Measurements from ENCODE around the gene MGP.
A peak's percentile ranks its signal among the peaks of the same experiment; 100 is the strongest.

MGP gene

GRCh38 chr12:14928931-14929330 lies 43.3 kb upstream of the MGP start:
- peak; percentile 83 for DNase-seq (ENCODE audit: low read depth)
- TF ChIP-seq, protein P1, sequence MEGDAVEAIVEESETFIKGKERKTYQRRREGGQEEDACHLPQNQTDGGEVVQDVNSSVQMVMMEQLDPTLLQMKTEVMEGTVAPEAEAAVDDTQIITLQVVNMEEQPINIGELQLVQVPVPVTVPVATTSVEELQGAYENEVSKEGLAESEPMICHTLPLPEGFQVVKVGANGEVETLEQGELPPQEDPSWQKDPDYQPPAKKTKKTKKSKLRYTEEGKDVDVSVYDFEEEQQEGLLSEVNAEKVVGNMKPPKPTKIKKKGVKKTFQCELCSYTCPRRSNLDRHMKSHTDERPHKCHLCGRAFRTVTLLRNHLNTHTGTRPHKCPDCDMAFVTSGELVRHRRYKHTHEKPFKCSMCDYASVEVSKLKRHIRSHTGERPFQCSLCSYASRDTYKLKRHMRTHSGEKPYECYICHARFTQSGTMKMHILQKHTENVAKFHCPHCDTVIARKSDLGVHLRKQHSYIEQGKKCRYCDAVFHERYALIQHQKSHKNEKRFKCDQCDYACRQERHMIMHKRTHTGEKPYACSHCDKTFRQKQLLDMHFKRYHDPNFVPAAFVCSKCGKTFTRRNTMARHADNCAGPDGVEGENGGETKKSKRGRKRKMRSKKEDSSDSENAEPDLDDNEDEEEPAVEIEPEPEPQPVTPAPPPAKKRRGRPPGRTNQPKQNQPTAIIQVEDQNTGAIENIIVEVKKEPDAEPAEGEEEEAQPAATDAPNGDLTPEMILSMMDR (IDR thresholded peaks at IDR 0.05; ENCODE audit: control insufficient read depth, extremely low read depth, insufficient read depth) = no peak
- H3K4me3 ChIP-seq (ENCODE audit: low read depth, low read length) = no peak overlapping the region; the same call in 1 of the 2 replicates

DNA sequence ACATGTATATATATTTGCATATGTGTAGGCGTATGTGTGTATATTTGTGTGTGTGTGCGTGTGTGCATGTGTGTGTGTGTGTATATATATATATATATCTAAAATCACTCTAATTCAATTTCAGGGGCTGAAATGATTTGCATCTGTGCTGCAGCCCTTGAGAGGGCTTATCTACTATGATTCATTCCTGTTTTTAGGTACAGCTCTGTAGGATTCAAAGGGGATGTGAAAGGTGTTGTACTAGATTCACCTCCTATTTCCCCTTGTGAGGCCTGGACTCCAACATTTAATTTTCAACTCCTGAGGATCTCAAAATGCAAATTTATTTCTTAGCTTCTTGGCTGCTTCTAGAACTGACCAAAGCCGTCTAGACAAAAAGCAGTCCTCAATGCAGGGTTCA lies 41.6 kb upstream of the MGP start:
- no peak overlapping the region for H3K4me3 ChIP-seq (ENCODE audit: low read depth, low read length)
- TF ChIP-seq, protein P1 (IDR thresholded peaks at IDR 0.05; ENCODE audit: control insufficient read depth, extremely low read depth, insufficient read depth) = no peak
- DNase-seq (ENCODE audit: low read depth) = no peak

- H3K4me3 ChIP-seq (ENCODE audit: low read depth, low read length) = no peak overlapping the region
- no peak for DNase-seq (ENCODE audit: low read depth)
- TF ChIP-seq, protein P1 (IDR thresholded peaks at IDR 0.05; ENCODE audit: control insufficient read depth, extremely low read depth, insufficient read depth) = no peak
Measured at GRCh38 chr12:14924541-14924940, 38.9 kb upstream of the MGP start.

- DNase-seq (ENCODE audit: low read depth) = no peak
- no peak overlapping the region for H3K4me3 ChIP-seq (ENCODE audit: low read depth, low read length)
- TF ChIP-seq, protein P1 (IDR thresholded peaks at IDR 0.05; ENCODE audit: control insufficient read depth, extremely low read depth, insufficient read depth) = no peak
Measured at GRCh38 chr12:14923944-14924343, 38.3 kb upstream of the MGP start.

- no peak for DNase-seq (ENCODE audit: low read depth)
- TF ChIP-seq, protein P1 (IDR thresholded peaks at IDR 0.05; ENCODE audit: control insufficient read depth, extremely low read depth, insufficient read depth) = no peak
- no peak overlapping the region for H3K4me3 ChIP-seq (ENCODE audit: low read depth, low read length)
Measured at GRCh38 chr12:14921218-14921617, 35.6 kb upstream of the MGP start.

DNA sequence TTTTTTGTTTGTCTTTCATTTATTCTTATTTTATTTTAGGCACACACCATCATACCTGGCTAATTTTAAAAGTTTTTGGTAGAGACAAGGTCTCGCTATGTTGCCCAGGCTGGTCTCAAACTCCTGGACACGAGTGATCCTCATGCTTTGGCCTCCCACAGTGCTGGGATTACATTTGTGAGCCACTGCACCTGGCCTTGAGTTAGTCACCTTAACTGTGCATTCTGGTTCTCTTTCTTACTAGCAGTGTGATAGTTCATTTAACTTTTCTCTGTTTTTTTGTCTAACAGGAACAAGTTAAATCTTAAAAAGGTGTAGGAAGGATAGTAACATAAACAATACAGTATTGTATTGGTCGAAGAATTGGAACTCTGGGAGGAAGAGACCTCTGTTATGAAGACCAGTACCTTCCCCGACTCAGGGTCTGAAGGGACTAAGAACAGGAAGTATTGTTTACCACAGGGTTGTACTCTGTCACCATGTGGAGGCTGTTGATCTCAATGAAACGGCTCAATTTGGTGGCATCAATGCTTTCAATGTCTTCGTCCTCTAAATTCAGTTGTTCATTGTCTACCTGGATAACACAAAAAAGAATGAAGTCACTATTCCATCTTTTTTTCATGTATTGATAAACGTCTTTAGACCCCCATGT lies 34.9 kb upstream of the MGP start:
- DNase-seq (ENCODE audit: low read depth) = no peak
- H3K4me3 ChIP-seq (ENCODE audit: low read depth, low read length) = no peak overlapping the region
- TF ChIP-seq, protein P1 (IDR thresholded peaks at IDR 0.05; ENCODE audit: control insufficient read depth, extremely low read depth, insufficient read depth) = no peak

GRCh38 chr12:14919455-14919854 lies 33.8 kb upstream of the MGP start:
- no peak overlapping the region for H3K4me3 ChIP-seq (ENCODE audit: low read depth, low read length)
- TF ChIP-seq, protein P1 (IDR thresholded peaks at IDR 0.05; ENCODE audit: control insufficient read depth, extremely low read depth, insufficient read depth) = no peak
- DNase-seq (ENCODE audit: low read depth) = no peak

All from LNCaP clone FGC (cell line).